Activated CD4-positive, alpha-beta T cell treated with anti-CD3 and anti-CD28 coated beads for 36 hours (primary cell): Measurements from ENCODE around the gene FBXL19. TPM values are rescaled to one million over a fixed set of nuclear protein-coding genes. Genes with fewer than 3 reads are reported as not detected.

Experiments
- ATAC-seq: fragments of 200-7000 bp; cut with Tn5 transposase; one replicate; pipeline ENCODE4 v1.10.0; 2021; ENCODE audit warnings: mild to moderate bottlenecking, moderate library complexity
- CTCF ChIA-PET: fragments of 350-600 bp; sonication (Branson Sonifier 250); formaldehyde crosslinking; loops from one replicate; lab custom pipeline; 2021; ENCODE audit warnings: antibody characterized with exemption; lab: Charles Lee
- POLR2A ChIA-PET: fragments of 350-600 bp; sonication (Branson Sonifier 250); formaldehyde crosslinking; loops from one replicate; lab custom pipeline; 2021; ENCODE audit warnings: antibody characterized with exemption, inconsistent platforms; lab: Charles Lee
- DNase-seq: peaks from one replicate; pipeline ENCODE4 v3.0.0-alpha.2; 2020
- H3K27ac Mint-ChIP-seq: one replicate; pipeline ENCODE4 v1.8.0; 2021; ENCODE audit warnings: mixed read lengths
- H3K27me3 Mint-ChIP-seq: one replicate; pipeline ENCODE4 v1.8.0; 2021; ENCODE audit warnings: mixed read lengths
- H3K36me3 Mint-ChIP-seq: one replicate; pipeline ENCODE4 v1.8.0; 2021; ENCODE audit warnings: low read depth, mixed read lengths
- H3K4me1 Mint-ChIP-seq: one replicate; pipeline ENCODE4 v1.8.0; 2021; ENCODE audit warnings: mixed read lengths
- H3K4me3 Mint-ChIP-seq: one replicate; pipeline ENCODE4 v1.8.0; 2021; ENCODE audit warnings: mild to moderate bottlenecking, moderate library complexity, mixed read lengths
- H3K9me3 Mint-ChIP-seq: one replicate; pipeline ENCODE4 v1.8.0; 2021; ENCODE audit warnings: low read depth, mixed read lengths
- intact Hi-C, 2 experiments: fragments of 100-400 bp; cut with DNase I in 1 of 2; cut with micrococcal nuclease in 1 of 2; formaldehyde crosslinking; loops; one replicate each; pipeline versions ENCODE4 v1.14.2 to v1.15.1; 2022 to 2024; cut with DNase I, micrococcal nuclease
- total RNA-seq, 2 experiments: library from RNA; stranded (reverse); gene quantifications; one replicate each; pipeline ENCODE4 v1.2.3, GENCODE V29; 2021

FBXL19 gene
- total RNA-seq, 2 experiments from 2014 or later, result 23.7 to 31.4 TPM

DNA sequence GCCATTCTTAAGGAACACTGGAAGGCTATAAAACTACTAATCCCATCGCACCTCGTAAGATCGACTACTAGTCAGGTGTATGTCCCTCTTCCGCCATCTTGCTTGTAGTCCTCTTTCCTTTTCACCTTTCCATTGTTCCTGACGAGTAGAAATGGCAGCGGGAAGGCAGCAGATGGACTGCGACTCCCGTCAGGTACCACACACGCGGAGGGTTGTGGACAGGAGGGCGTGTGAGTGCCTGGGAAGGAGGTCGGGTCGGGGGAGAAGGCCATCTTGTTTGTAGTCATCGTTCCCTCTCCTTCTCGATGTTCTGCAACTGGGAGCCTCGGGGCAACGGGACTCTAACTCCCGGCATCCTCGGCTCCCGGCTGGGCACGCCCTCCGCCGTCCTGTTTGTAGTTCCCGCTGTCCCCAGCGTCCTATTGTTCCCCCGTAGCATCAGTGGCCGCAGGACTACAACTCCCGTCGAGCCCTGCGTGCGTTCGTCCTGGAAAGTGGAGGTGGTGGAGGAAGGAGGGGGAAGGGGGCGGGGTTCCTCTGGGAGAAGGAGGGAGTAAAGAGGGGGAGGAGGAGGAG is 324 bp upstream of the FBXL19 start:
- H3K9me3 Mint-ChIP-seq, result no peaks in the 10 kb centered on the region
- POLR2A ChIA-PET, result no interaction called here
- H3K4me3 Mint-ChIP-seq, result peak overlapping the region; percentile 88
- CTCF ChIA-PET, result no interaction called here
- H3K27me3 Mint-ChIP-seq, result no peaks in the 10 kb centered on the region
- H3K36me3 Mint-ChIP-seq, result no peaks in the 10 kb centered on the region
- peak; percentile 98 for DNase-seq
- peaks cover 20% of the 10 kb centered on the region for H3K4me1 Mint-ChIP-seq
- peak; percentile 76 for ATAC-seq
- H3K27ac Mint-ChIP-seq, result peak overlapping the region; percentile 100
- intact Hi-C loops, result loop anchor here (1.0 to 10.0 kb wide), 28 partner anchors 20 to 1116 kb away; partner anchors contain the start of genes CFAP119 (in 2 of the 2), FBRS (in 2 of the 2), PRR14 (in 2 of the 2) and RNF40 (in 2 of the 2)

DNA sequence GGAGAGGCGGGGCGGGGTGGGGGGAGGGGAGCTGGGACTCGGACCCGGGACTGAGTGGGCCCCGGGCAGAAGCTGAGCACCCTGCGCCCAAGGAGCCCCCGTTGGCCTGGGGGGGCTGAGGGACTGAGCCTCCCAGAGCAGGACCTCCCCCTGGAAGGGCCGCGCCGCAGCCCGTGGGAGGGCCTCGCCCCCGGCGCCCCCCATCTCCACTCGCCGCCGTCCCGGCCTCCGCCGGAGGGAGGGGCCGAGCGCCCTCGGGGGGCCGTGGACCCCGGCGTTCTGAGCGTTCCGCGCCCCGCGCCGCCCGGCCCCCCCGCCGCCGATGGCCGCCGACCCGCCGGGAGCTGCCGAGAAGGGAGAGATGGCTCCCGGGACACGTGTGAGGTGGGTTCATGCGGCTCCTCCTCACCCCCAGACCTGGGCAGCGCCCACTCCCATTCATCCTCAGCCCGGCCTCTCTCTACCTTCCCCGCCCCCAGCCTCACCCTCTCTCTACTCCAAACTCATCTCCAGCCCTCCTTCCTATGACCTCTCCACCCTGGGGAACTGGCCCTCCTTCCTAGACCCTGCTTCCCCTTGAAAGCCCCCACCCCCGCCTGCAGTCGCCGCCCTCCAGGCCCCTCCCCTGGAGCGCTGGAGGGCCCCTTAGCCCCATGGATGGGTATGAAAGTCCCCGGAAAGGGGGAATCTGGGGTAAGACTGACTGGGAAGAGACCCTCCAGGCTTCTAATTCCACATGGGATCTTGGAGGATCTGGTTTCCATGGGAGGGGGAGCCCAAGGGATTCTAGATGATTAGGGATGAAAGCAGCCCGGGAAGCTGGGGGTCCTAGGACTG is 922 bp downstream of the FBXL19 start:
- ATAC-seq (no peak), DNase-seq (peak; percentile 44)
- peak overlapping the region; percentile 74 for H3K4me3 Mint-ChIP-seq
- ChIA-PET CTCF (interaction anchor here (0.6 to 3.1 kb wide), 4 partner anchors 17 to 173 kb away, joined by 3 to 18 read pairs (median 4); no protein-coding TSS in a partner anchor), POLR2A (no interaction called here)
- H3K27me3 Mint-ChIP-seq, result no peaks in the 10 kb centered on the region
- H3K9me3 Mint-ChIP-seq, result no peaks in the 10 kb centered on the region
- H3K4me1 Mint-ChIP-seq, result peaks cover 20% of the 10 kb centered on the region
- intact Hi-C loops, result loop anchor here in 1 of 2 experiments (5.0 to 10.0 kb wide), 2 partner anchors 951 to 1117 kb away; partner anchors contain the start of genes MAZ and ZNF267
- no peaks in the 10 kb centered on the region for H3K36me3 Mint-ChIP-seq
- H3K27ac Mint-ChIP-seq, result peak overlapping the region; percentile 55

DNA sequence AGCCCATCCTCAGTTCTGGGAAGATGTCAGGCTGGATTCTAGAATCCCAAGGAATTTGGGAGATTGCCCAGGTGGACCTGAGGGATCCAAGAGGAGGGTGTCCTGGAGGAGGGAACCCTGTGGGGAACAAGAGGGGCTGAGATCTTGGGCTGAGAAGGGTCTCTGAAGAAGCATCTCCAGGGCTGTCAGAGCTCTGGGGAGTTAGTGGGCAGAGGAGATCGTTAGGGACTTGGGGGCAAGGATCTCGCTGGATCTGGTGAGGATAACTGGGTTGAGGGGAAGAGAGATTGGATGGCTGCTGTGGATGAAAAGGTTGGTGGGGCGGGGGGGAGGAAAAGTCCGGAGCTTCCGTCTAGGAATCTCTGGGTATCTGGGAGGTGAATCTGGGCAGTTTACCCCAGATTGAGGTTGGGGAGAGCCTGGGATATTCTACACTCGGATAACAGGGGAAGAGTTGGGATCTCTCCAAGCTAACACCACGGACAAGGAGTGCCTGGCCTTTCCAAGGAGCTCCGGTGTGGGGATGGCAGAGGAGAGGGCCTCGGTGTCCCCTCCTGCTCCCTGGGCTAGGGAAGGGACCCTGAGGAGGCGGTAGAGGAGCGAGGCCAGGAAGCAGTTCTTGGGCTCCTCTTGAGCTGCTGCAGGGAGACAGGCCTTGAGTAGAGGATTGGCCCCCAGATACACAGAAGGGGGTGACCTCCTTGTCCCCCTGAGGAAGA is 1.7 kb downstream of the FBXL19 start:
- intact Hi-C loops, result loop anchor here in 1 of 2 experiments (5.0 to 10.0 kb wide), 2 partner anchors 950 to 1118 kb away; partner anchors contain the start of genes MAZ and ZNF267
- H3K27ac Mint-ChIP-seq, result peak overlapping the region; percentile 11
- ATAC-seq (no peak), DNase-seq (no peak)
- peaks cover 20% of the 10 kb centered on the region for H3K4me1 Mint-ChIP-seq
- H3K36me3 Mint-ChIP-seq, result no peaks in the 10 kb centered on the region
- peak overlapping the region; percentile 74 for H3K4me3 Mint-ChIP-seq
- ChIA-PET CTCF (interaction anchor here (0.6 to 3.1 kb wide), 4 partner anchors 17 to 174 kb away, joined by 3 to 18 read pairs (median 4); no protein-coding TSS in a partner anchor), POLR2A (no interaction called here)
- H3K27me3 Mint-ChIP-seq, result no peaks in the 10 kb centered on the region
- H3K9me3 Mint-ChIP-seq, result no peaks in the 10 kb centered on the region

DNA sequence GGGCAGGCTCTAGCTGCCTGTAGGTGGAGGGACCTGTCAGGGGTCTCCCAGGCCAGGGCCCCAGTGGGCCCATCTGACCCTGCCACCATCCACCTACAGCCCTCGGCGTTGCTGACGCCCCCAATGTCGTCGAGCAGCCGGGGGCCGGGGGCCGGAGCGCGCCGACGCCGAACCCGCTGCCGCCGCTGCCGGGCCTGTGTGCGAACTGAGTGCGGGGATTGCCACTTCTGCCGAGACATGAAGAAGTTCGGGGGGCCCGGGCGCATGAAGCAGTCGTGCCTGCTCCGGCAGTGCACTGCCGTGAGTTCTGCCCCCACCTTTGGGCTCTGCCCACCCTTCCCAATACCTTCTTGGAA is 2.2 kb downstream of the FBXL19 start:
- DNase-seq, result no peak
- peaks cover 20% of the 10 kb centered on the region for H3K4me1 Mint-ChIP-seq
- H3K27ac Mint-ChIP-seq, result no peak overlapping the region
- H3K4me3 Mint-ChIP-seq, result no peak overlapping the region
- CTCF ChIA-PET, result interaction anchor here (1.9 to 3.1 kb wide), 2 partner anchors 16 to 81 kb away, joined by 5 to 18 read pairs; no protein-coding TSS in a partner anchor
- no peaks in the 10 kb centered on the region for H3K27me3 Mint-ChIP-seq
- no peaks in the 10 kb centered on the region for H3K36me3 Mint-ChIP-seq
- ATAC-seq, result no peak
- POLR2A ChIA-PET, result no interaction called here
- H3K9me3 Mint-ChIP-seq, result no peaks in the 10 kb centered on the region
- intact Hi-C loops, result loop anchor here in 1 of 2 experiments (10.0 kb wide), 1 partner anchor 949 kb away; the partner anchor contains the start of gene ZNF267

DNA sequence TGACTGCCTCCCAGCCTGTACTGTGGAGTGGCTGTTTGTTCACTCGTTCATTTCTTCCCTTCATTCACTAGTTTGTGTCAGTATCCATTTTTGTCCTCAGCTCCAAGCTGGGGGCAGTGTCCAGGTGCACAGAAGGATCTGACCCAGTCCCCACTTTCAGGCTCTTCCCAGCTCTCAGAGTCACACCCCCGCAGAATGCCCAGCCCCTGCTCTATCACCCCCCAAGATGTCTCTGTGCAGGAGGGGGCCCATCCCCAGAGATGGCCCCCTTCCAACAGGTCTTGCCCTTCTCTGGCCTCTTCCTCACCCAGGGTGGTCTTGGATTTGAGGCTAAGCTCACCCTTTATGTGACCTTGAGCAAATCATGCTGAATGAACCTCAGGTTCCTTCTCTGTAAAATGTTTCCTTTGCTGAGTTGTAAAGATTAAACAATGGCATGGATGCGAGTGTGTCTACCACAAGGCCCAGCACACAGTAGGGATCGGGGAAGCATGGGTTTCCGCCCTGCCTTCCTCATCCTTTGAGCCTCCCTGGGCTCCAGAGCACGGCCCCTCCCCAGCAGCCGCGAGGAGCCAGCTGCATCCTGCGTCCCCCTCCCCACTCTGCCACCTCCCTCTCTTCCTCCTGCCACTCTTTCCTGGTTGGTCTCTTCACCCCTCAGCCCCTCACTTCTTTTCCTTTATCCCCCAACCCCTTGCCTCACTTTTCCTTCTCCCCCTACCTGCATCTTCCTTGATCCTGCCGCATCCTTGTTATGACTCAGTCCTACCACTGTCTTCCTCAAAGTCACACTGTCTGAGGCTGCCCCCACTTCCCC is 2.8 kb downstream of the FBXL19 start:
- Mint-ChIP-seq H3K4me1 (peaks cover 20% of the 10 kb centered on the region), H3K9me3 (no peaks in the 10 kb centered on the region), H3K36me3 (peaks cover 2% of the 10 kb centered on the region), H3K27ac (no peak overlapping the region), H3K27me3 (no peaks in the 10 kb centered on the region), H3K4me3 (peak overlapping the region; percentile 7)
- CTCF ChIA-PET, result interaction anchor here (1.0 to 3.1 kb wide), 4 partner anchors 9 to 82 kb away, joined by 3 to 18 read pairs (median 6); no protein-coding TSS in a partner anchor
- no peak for ATAC-seq
- no peak for DNase-seq
- intact Hi-C loops, result loop anchor here in 1 of 2 experiments (10.0 kb wide), 1 partner anchor 949 kb away; the partner anchor contains the start of gene ZNF267
- POLR2A ChIA-PET, result no interaction called here

DNA sequence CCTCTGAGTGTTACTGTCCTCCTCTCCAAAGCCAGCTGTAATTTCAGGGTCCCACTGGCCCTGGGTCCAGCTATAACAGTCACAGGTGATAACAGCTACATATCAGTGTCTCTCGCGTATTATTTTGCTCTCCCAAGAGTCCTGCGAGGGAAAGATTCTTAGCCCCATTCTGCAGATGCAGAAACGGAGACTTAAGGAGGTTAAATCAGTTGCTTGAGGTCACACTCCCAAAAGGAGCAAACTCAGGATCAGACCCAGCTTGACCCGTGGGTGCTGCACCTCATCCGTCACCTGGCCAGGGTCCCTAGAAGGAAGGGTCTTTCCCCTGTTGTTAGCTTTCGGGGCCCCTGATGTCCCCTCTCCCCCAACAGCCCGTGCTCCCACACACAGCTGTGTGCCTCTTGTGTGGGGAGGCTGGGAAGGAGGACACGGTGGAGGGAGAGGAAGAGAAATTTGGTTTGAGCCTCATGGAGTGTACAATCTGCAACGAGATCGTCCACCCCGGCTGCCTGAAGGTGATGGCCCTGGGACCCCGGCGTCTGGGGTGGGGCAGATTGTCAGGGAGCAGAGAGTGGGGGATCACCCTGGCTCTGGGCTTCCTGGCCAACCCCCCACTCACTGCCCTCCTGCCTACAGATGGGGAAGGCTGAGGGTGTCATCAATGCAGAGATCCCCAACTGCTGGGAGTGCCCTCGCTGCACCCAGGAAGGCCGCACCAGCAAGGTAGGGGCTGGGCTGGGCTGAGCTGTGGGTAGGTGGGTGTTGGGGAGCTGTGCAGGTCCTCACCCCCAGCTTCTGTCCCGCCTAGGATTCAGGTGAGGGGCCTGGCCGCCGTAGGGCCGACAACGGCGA is 3.8 kb downstream of the FBXL19 start:
- H3K4me1 Mint-ChIP-seq, result peaks cover 18% of the 10 kb centered on the region
- no peaks in the 10 kb centered on the region for H3K27me3 Mint-ChIP-seq
- DNase-seq (no peak), ATAC-seq (no peak)
- ChIA-PET CTCF (interaction anchor here (0.6 to 3.1 kb wide), 4 partner anchors 8 to 27 kb away, joined by 3 to 18 read pairs (median 5); no protein-coding TSS in a partner anchor), POLR2A (interaction anchor here (0.7 kb wide), 1 partner anchor 498 kb away, joined by 3 read pairs; the partner anchor contains the start of gene DCTPP1)
- H3K4me3 Mint-ChIP-seq, result no peak overlapping the region
- no peak overlapping the region for H3K27ac Mint-ChIP-seq
- peaks cover 5% of the 10 kb centered on the region for H3K36me3 Mint-ChIP-seq
- no peaks in the 10 kb centered on the region for H3K9me3 Mint-ChIP-seq
- intact Hi-C loops, result loop anchor here in 1 of 2 experiments (10.0 kb wide), 1 partner anchor 948 kb away; the partner anchor contains the start of gene ZNF267

DNA sequence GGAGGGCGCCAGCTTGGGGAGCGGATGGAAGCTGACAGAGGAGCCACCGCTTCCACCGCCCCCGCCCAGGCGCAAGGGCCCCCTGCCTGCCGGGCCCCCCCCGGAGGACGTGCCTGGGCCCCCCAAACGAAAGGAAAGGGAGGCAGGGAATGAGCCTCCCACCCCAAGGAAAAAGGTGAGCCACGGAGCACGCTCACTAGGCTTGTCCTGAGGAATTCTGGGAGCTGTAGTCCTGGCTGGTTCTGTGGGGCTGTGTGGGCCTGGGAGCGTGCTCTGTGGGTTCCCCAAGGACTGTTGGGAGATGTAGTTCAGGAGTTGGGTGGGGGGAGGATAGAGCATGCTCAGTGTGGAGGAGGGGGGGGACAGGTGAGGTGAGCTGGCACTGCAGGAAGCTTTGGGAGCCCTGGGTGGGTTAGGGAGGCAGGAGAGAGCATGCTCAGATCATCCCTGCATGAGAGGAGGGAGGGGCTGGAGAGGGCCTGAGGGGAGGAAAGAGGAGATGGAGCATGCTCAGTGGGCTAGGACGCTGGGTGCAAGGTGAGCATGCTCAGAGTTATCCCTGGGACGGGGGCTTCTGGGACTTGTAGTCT is 4.5 kb downstream of the FBXL19 start:
- DNase-seq (peak; percentile 64), ATAC-seq (peak; percentile 39)
- peak overlapping the region; percentile 42 for H3K27ac Mint-ChIP-seq
- no peaks in the 10 kb centered on the region for H3K27me3 Mint-ChIP-seq
- intact Hi-C loops, result loop anchor here in 1 of 2 experiments (10.0 kb wide), 1 partner anchor 947 kb away; the partner anchor contains the start of gene ZNF267
- ChIA-PET POLR2A (interaction anchor here (0.7 kb wide), 1 partner anchor 498 kb away, joined by 3 read pairs; the partner anchor contains the start of gene DCTPP1), CTCF (no interaction called here)
- H3K4me1 Mint-ChIP-seq, result peaks cover 16% of the 10 kb centered on the region
- no peak overlapping the region for H3K4me3 Mint-ChIP-seq
- H3K9me3 Mint-ChIP-seq, result no peaks in the 10 kb centered on the region
- peaks cover 9% of the 10 kb centered on the region for H3K36me3 Mint-ChIP-seq

DNA sequence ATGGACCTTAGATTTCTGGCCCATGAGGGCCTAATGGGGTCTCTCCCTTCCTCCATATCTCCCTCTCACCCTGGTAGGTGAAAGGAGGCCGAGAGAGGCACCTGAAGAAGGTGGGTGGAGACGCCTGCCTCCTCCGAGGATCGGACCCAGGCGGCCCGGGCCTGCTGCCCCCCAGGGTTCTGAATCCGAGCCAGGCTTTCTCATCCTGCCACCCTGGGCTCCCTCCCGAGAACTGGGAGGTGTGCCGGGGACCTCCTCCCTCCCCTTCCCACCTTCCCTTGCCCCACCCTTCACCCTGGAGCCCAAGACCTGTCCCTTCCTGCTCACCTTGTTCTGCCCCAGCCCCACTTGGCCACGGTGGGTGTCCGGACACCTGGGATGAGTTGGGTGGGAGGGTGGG is 5.0 kb downstream of the FBXL19 start:
- no peaks in the 10 kb centered on the region for H3K9me3 Mint-ChIP-seq
- intact Hi-C loops, result loop anchor here in 1 of 2 experiments (10.0 kb wide), 1 partner anchor 946 kb away; the partner anchor contains the start of gene ZNF267
- DNase-seq (no peak), ATAC-seq (no peak)
- POLR2A ChIA-PET, result no interaction called here
- peaks cover 16% of the 10 kb centered on the region for H3K4me1 Mint-ChIP-seq
- CTCF ChIA-PET, result interaction anchor here (0.6 kb wide), 1 partner anchor 256 kb away, joined by 3 read pairs; no protein-coding TSS in a partner anchor
- H3K4me3 Mint-ChIP-seq, result no peak overlapping the region
- H3K27ac Mint-ChIP-seq, result no peak overlapping the region
- no peaks in the 10 kb centered on the region for H3K27me3 Mint-ChIP-seq
- H3K36me3 Mint-ChIP-seq, result peaks cover 9% of the 10 kb centered on the region

DNA sequence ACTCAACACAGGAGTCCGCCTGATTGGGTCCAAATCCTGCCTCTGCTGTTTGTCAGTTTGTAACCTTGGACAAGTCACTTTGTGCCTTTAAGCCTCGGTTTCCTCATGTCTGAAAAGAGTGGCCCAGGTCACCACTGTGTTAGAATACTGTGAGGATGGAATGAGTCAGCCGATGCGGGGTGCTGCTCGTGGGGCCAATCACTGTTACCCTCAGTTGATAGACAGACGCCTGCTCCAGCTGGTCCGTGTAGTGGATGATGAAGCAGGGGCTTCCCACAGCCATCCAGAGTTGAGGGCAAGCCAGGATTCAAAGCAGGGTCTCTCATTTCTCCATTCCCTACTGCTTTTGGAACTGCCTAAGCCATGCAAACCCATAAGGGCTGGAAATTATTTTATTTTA is 5.8 kb downstream of the FBXL19 start:
- DNase-seq (no peak), ATAC-seq (no peak)
- ChIA-PET POLR2A (no interaction called here), CTCF (interaction anchor here (0.6 to 2.0 kb wide), 4 partner anchors 13 to 255 kb away, joined by 3 to 7 read pairs (median 3); no protein-coding TSS in a partner anchor)
- Mint-ChIP-seq H3K4me3 (no peak overlapping the region), H3K9me3 (no peaks in the 10 kb centered on the region), H3K27me3 (no peaks in the 10 kb centered on the region), H3K27ac (no peak overlapping the region), H3K4me1 (peaks cover 16% of the 10 kb centered on the region), H3K36me3 (peaks cover 9% of the 10 kb centered on the region)
- intact Hi-C loops, result loop anchor here in 1 of 2 experiments (10.0 kb wide), 1 partner anchor 946 kb away; the partner anchor contains the start of gene ZNF267
